Activated naive CD4-positive, alpha-beta T cell treated with anti-CD3 and anti-CD28 coated beads for 36 hours (primary cell): ENCODE results near the gene KCNMA1. TPM values are rescaled to one million over a fixed set of nuclear protein-coding genes. Genes with fewer than 3 reads are reported as not detected.

Experiments used
- CTCF ChIA-PET: fragments of 350-600 bp; sonication (Branson Sonifier 250); formaldehyde crosslinking; loops from one replicate; lab custom pipeline; 2021; ENCODE audit warnings: antibody characterized with exemption; lab: Charles Lee
- DNase-seq: peaks from one replicate; pipeline ENCODE4 v3.0.0-alpha.2; 2020
- H3K27ac Mint-ChIP-seq: one replicate; pipeline ENCODE4 v1.8.0; 2021; ENCODE audit warnings: mild to moderate bottlenecking, mixed read lengths
- H3K27me3 Mint-ChIP-seq: one replicate; pipeline ENCODE4 v1.8.0; 2021; ENCODE audit warnings: low read depth, mixed read lengths
- H3K36me3 Mint-ChIP-seq: one replicate; pipeline ENCODE4 v1.8.0; 2021; ENCODE audit warnings: low read depth, mixed read lengths
- H3K4me1 Mint-ChIP-seq: one replicate; pipeline ENCODE4 v1.8.0; 2021; ENCODE audit warnings: low read depth, mixed read lengths
- H3K4me3 Mint-ChIP-seq: one replicate; pipeline ENCODE4 v1.8.0; 2021; ENCODE audit warnings: mild to moderate bottlenecking, moderate library complexity, mixed read lengths
- H3K9me3 Mint-ChIP-seq: one replicate; pipeline ENCODE4 v1.8.0; 2021; ENCODE audit warnings: mixed read lengths
- intact Hi-C: fragments of 100-400 bp; cut with micrococcal nuclease; formaldehyde crosslinking; loops from one replicate; pipeline ENCODE4 v1.15.1; 2023
- total RNA-seq, 2 experiments: library from RNA; stranded (reverse); gene quantifications; one replicate each; pipeline ENCODE4 v1.2.3, GENCODE V29; 2021

The KCNMA1 gene
- total RNA-seq, 2 experiments from 2014 or later: not detected

DNA sequence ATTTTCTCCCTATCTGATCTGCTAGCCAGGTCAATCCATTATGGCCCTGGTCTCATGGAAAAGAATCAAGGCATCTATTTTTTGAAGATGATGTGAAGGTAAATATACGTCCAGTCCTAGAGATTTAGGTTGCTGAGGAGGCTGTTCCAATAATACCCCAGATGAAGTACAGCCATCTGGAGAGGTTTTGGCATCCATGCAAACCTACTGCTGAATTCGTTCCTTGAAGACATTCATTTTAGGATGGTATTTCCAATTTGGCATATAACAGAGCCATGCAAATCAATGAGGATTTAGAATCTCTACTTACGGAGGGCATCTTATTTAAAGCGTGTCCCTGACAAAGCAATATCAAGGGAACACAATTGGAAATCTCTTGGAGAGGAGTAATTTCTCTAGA, 465.5 kb downstream of the KCNMA1 start:
- H3K27ac Mint-ChIP-seq: no peak overlapping the region
- H3K27me3 Mint-ChIP-seq: peaks cover 12% of the 10 kb centered on the region
- no peaks in the 10 kb centered on the region for H3K9me3 Mint-ChIP-seq
- H3K4me1 Mint-ChIP-seq: no peaks in the 10 kb centered on the region
- no peak for DNase-seq
- no peak overlapping the region for H3K4me3 Mint-ChIP-seq
- intact Hi-C loops: no loop called here
- no peaks in the 10 kb centered on the region for H3K36me3 Mint-ChIP-seq
- CTCF ChIA-PET: interaction anchor here (1.0 to 11.5 kb wide), 2 partner anchors 14 to 470 kb away, joined by 3 to 137 read pairs; no protein-coding TSS in a partner anchor

DNA sequence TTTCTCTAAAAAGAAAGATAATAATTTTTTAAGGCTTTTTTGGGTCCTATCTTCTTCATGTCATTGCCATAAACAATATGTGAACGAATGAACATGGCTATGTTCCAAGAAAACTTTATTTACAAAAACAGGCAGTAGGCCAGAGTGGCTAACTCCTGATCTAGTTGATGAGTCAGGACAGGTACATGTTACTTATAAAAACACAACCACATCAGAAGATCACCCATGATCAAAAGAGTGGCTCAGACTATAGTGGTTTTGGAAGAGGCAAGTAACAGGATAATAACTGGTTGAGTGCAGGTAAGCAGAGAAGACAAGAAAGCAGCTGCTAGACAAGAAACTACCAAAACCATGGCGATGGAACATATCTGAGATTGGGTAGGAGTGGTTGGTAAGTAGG, 468.7 kb downstream of the KCNMA1 start:
- Mint-ChIP-seq H3K36me3 (no peaks in the 10 kb centered on the region), H3K27ac (no peak overlapping the region), H3K4me1 (peaks cover 3% of the 10 kb centered on the region), H3K27me3 (peaks cover 22% of the 10 kb centered on the region), H3K4me3 (no peak overlapping the region), H3K9me3 (no peaks in the 10 kb centered on the region)
- intact Hi-C loops: loop anchor here (5.0 kb wide), 1 partner anchor 223 kb away; no protein-coding TSS in a partner anchor
- DNase-seq: no peak
- CTCF ChIA-PET: interaction anchor here (0.7 to 11.5 kb wide), 6 partner anchors 278 to 1961 kb away, joined by 3 to 137 read pairs (median 4); no protein-coding TSS in a partner anchor

DNA sequence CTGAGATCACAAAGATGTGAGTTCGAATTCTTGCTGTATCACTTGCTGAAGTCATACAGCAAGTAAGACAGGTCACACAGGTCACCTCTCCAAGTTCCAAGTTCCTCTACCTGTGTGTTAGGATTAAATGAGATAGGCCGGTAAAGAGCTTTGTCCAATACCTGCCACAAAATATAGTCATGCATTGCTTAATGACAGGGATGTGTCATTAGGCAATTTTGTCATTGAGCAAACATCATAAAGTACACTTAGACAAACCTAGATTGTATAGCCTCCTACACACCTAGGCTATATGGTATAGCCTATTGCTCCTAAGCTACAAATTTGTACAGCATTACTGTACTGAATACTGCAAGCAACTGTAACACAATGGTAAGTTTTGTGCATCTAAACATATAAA, 469.4 kb downstream of the KCNMA1 start:
- Mint-ChIP-seq H3K4me1 (peaks cover 3% of the 10 kb centered on the region), H3K36me3 (no peaks in the 10 kb centered on the region), H3K27me3 (peaks cover 27% of the 10 kb centered on the region), H3K9me3 (no peaks in the 10 kb centered on the region), H3K4me3 (no peak overlapping the region), H3K27ac (no peak overlapping the region)
- CTCF ChIA-PET: interaction anchor here (0.7 to 11.5 kb wide), 5 partner anchors 279 to 544 kb away, joined by 3 to 137 read pairs (median 3); no protein-coding TSS in a partner anchor
- intact Hi-C loops: loop anchor here (5.0 kb wide), 1 partner anchor 224 kb away; no protein-coding TSS in a partner anchor
- DNase-seq: no peak

DNA sequence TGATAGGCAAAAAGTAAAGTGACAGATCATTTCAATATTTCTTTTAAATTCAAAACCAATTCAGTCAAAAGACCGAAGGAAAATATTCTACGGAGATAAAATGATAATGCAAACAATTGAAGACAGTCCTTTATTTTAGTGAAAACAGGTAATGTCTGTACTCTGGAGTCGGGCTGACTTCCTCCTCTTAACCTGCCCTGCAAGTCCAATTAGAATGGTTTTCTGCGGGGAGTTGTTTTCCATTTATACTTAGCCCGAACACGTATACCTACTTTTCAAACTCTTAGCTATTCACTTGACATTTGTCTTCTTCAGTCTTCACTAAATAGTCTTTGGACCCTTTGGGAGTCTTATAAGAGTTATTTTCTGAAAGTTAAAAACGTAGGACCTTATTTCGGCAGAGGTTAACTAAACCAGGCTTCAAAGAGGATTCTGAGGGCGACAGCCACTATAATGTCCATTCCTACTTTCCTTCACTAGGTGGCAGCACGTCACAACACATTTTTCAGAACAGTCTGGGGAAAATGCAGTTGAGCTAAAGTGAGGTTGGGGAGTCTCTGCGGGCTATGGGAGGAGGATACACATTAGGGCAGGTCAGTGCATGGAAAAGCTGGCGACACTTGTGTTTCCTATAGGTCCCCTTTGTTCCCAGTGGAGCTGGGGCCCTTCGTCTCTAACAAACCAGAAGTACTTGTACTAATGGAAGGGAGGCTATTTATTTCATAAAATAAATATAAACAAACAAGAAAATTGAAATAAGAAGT, 472.0 kb downstream of the KCNMA1 start:
- H3K36me3 Mint-ChIP-seq: no peaks in the 10 kb centered on the region
- peak overlapping the region; percentile 34 for H3K4me3 Mint-ChIP-seq
- no peaks in the 10 kb centered on the region for H3K9me3 Mint-ChIP-seq
- peaks cover 3% of the 10 kb centered on the region for H3K4me1 Mint-ChIP-seq
- intact Hi-C loops: loop anchor here (1.0 to 5.0 kb wide), 4 partner anchors 227 to 672 kb away; no protein-coding TSS in a partner anchor
- H3K27ac Mint-ChIP-seq: no peak overlapping the region
- peaks cover 31% of the 10 kb centered on the region for H3K27me3 Mint-ChIP-seq
- peak; percentile 60 for DNase-seq
- CTCF ChIA-PET: interaction anchor here (0.7 to 11.5 kb wide), 12 partner anchors 9 to 552 kb away, joined by 3 to 137 read pairs (median 3); no protein-coding TSS in a partner anchor

DNA sequence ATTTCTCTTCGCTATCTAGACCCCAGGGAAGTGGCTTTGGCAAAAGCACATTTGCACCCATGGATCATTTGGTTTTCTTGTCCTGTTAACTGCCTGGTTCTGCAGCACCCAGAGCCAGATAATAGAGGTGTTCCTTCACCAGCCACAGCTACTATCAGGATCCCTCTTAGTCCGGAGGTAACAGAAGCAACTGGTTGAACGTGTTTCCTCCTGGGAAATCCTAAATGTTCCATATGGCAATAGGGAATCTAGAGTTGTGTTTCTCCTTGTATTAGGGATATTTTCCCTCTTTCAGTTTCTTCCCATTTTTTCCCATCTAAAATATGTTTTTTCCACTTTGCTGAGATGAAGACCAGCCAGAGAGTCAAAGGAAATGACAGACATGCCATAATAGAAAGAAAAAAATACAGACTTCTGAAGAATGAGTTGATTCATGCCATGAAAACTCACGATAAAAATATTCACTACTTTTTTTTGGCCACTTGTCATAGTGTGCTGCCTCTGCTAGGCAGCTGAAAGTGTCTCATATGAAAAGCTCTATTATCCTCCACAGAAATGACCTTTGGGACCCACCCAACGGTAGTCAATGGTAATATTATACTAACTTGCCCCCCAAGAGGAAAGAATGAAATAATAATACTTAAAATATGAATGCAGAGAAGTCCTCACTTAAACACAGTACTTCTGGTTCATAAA, 472.8 kb downstream of the KCNMA1 start:
- H3K4me1 Mint-ChIP-seq: peaks cover 3% of the 10 kb centered on the region
- no peak overlapping the region for H3K27ac Mint-ChIP-seq
- no peak for DNase-seq
- intact Hi-C loops: loop anchor here (1.0 to 5.0 kb wide), 4 partner anchors 228 to 673 kb away; no protein-coding TSS in a partner anchor
- H3K9me3 Mint-ChIP-seq: no peaks in the 10 kb centered on the region
- H3K36me3 Mint-ChIP-seq: no peaks in the 10 kb centered on the region
- H3K4me3 Mint-ChIP-seq: no peak overlapping the region
- H3K27me3 Mint-ChIP-seq: peaks cover 34% of the 10 kb centered on the region
- CTCF ChIA-PET: interaction anchor here (1.2 to 11.5 kb wide), 7 partner anchors 10 to 552 kb away, joined by 3 to 137 read pairs (median 6); no protein-coding TSS in a partner anchor

DNA sequence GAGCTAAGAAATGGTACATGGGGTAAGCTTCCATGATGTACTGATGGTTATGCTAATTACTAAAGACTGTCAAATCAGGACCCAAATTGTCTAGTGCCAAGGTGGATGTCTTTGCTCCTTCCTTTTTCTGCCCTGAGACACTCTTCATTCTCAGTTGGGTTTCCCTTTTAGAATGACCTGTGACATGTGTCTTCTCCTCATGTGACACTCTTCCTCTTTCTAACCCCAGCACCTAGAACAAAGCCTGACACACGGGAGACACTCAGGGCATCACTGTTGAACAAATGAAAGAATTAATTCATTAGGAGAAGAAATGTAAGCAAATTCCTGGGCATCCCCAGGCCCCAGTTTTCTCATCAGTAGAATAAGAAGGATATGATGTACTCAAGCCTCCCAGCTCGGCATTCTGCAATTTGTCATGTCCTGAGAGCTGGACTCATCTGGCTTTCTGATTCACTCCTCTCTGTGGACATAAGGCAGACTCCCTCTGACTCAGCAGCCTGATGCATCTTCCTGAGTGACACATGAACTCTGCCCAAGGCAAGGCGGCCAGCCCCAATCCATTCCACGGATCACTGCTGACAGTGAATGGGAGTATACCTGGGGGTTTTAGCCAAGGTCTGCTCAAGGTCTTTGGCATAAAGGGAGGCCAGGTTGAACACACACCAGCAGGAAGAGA, 473.8 kb downstream of the KCNMA1 start:
- Mint-ChIP-seq H3K36me3 (no peaks in the 10 kb centered on the region), H3K9me3 (no peaks in the 10 kb centered on the region), H3K4me1 (peaks cover 3% of the 10 kb centered on the region), H3K4me3 (no peak overlapping the region), H3K27me3 (peaks cover 35% of the 10 kb centered on the region), H3K27ac (no peak overlapping the region)
- CTCF ChIA-PET: interaction anchor here (1.7 to 2.5 kb wide), 3 partner anchors 11 to 553 kb away, joined by 3 to 16 read pairs (median 6); no protein-coding TSS in a partner anchor
- intact Hi-C loops: no loop called here
- no peak for DNase-seq

DNA sequence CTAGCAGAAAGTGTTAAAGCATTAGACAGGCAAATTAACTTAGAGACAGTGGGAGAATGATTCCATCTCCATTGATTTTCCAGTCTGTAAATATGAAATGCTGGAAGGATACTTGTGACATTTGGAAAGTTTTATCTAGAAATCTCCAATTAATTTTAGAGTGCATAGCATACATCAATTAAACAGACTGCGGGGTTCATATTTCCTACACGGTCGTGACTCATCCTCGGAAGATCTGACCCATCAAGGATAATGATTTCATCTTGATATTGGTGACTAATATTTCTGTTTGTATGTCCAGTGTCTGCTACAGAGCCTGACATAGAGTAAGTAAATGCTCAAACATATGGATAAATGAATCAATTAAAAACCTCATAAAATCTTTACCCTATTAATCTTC, 474.9 kb downstream of the KCNMA1 start:
- CTCF ChIA-PET: interaction anchor here (1.0 to 1.3 kb wide), 2 partner anchors 12 to 479 kb away, joined by 3 read pairs; no protein-coding TSS in a partner anchor
- H3K4me3 Mint-ChIP-seq: no peak overlapping the region
- H3K27ac Mint-ChIP-seq: no peak overlapping the region
- no peaks in the 10 kb centered on the region for H3K9me3 Mint-ChIP-seq
- peaks cover 3% of the 10 kb centered on the region for H3K4me1 Mint-ChIP-seq
- intact Hi-C loops: no loop called here
- DNase-seq: no peak
- H3K27me3 Mint-ChIP-seq: peaks cover 35% of the 10 kb centered on the region
- H3K36me3 Mint-ChIP-seq: no peaks in the 10 kb centered on the region

DNA sequence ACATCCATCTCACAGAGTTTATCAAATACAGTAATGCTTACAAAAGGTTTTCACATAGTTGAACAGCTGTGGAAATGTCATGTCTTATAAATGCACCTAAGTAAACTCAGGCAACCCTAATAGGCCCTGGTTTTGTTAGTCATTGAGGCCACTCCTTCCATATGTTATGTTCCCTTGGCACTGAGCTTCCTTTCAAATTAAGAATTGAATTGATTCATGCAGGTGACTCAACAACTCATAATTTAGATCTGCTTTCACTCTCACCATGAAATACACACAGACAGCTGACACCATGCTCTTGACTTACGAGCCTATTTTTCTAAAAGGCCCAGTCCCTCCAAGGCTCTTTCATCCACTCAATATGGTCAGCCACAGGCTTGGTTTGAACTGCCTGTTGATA, 476.9 kb downstream of the KCNMA1 start:
- intact Hi-C loops: no loop called here
- Mint-ChIP-seq H3K27ac (no peak overlapping the region), H3K4me3 (no peak overlapping the region), H3K27me3 (peaks cover 30% of the 10 kb centered on the region), H3K36me3 (no peaks in the 10 kb centered on the region), H3K9me3 (no peaks in the 10 kb centered on the region), H3K4me1 (peaks cover 2% of the 10 kb centered on the region)
- no peak for DNase-seq
- CTCF ChIA-PET: interaction anchor here (0.6 kb wide), 1 partner anchor 9 kb away, joined by 3 read pairs; no protein-coding TSS in a partner anchor

DNA sequence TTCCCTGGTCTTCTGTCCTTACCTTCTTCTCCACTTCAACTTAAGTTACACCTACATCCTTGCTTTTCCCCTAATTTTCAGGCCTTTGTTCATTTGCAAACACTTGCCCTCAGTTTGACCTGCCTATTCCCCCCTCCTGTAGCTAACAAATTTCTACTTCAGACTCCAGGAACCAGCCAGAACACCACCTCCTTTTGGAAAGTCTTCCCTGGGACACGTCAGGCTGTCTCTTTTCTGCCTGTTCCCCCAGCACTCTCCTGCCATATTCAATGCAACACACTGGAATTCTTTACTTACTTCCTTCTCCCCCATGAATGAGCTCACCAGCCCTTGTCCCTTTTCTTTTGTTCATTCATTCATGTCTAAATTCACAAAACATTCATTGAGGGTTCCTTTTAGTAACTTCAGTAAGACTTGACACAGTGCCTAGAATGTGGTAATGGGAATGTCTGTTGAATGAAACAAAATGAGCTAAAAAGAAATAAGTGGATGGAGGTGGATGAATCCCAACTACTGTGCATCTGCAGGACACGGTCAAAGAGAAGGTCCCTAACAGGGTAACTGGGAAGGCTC, 478.0 kb downstream of the KCNMA1 start:
- Mint-ChIP-seq H3K9me3 (no peaks in the 10 kb centered on the region), H3K4me3 (no peak overlapping the region), H3K4me1 (no peaks in the 10 kb centered on the region), H3K27ac (no peak overlapping the region), H3K27me3 (peaks cover 23% of the 10 kb centered on the region), H3K36me3 (no peaks in the 10 kb centered on the region)
- no peak for DNase-seq
- CTCF ChIA-PET: interaction anchor here (1.1 to 2.1 kb wide), 2 partner anchors 23 to 553 kb away, joined by 4 to 6 read pairs; no protein-coding TSS in a partner anchor
- intact Hi-C loops: no loop called here

DNA sequence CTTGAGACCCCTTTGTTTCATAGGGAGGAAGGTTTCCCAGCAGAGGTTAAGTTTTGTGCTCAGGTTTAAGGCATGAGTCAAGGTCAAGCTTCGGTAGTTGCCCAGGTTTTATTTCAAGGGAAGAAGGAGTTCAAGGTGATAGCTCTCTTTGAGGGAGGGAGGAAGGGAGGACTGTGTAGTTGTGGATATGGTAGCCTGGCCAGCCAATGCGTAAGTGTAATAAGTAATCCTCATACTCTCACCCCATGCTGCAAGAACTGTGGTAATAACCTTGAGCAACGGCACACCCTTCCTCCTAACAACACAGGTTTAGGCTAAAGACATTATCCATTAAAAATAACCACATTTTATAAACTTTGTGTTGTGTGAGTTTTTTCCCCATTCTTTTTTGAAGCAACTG, 478.9 kb downstream of the KCNMA1 start:
- Mint-ChIP-seq H3K27me3 (peaks cover 14% of the 10 kb centered on the region), H3K36me3 (no peaks in the 10 kb centered on the region), H3K4me3 (no peak overlapping the region), H3K9me3 (no peaks in the 10 kb centered on the region), H3K27ac (no peak overlapping the region), H3K4me1 (no peaks in the 10 kb centered on the region)
- intact Hi-C loops: no loop called here
- no peak for DNase-seq
- CTCF ChIA-PET: interaction anchor here (0.9 to 2.1 kb wide), 3 partner anchors 13 to 554 kb away, joined by 3 to 6 read pairs (median 4); no protein-coding TSS in a partner anchor

DNA sequence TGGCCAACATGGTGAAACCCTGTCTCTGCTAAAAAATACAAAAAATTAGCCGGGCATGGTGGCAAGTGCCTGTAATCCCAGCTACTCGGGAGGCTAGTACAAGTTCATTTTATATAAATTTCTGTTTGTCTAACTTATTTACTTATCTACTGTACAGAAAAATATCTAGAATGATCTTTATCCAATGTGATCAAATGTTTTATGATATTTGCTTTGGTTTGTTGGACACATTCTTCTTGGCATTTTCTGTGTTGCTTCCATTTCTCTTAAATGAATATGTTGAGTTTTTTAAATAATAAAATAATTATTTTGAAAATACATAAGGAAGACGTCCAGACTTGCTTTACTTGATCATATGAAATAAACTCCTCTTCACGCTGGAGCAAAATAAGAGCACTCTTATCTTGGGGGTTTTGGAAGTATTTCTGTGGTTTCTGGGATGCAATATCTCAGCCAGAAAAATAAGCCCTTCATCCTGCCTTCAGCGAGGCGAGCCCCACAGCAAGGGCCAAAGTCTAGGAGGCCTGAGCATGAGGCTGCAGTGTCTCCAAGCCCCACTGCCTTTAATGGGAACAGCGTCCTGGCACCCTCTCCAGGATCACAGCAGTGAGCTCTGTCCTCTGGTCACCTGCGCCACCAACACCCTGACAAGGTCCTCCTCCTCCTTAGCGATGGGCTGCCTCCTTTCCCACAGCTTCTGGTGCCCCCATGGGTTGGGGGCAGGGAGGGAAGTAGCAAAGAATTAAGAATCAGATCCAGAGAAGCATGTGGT, 480.2 kb downstream of the KCNMA1 start:
- Mint-ChIP-seq H3K9me3 (no peaks in the 10 kb centered on the region), H3K4me3 (no peak overlapping the region), H3K36me3 (no peaks in the 10 kb centered on the region), H3K27ac (no peak overlapping the region), H3K27me3 (peaks cover 11% of the 10 kb centered on the region), H3K4me1 (no peaks in the 10 kb centered on the region)
- intact Hi-C loops: no loop called here
- CTCF ChIA-PET: interaction anchor here (2.1 kb wide), 1 partner anchor 555 kb away, joined by 4 read pairs; no protein-coding TSS in a partner anchor
- no peak for DNase-seq
